PC-3 (cell line): ENCODE results near the gene TNKS1BP1. TPM values are rescaled to one million over a fixed set of nuclear protein-coding genes. Genes with fewer than 3 reads are reported as not detected.

Experiments used
- ATAC-seq: fragments of 200-7000 bp; cut with Tn5 transposase; 2 replicates; pipeline ENCODE4 v1.9.1; 2020; ENCODE audit warnings: mild to moderate bottlenecking, moderate library complexity
- BruUV-seq: library from RNA; stranded (reverse); fragments of 400-500 nt; replicated peaks from 2 replicates; lab custom pipeline; 2021; lab: Mats Ljungman, UMichigan
- CTCF ChIA-PET: fragments of 300-600 bp; sonication (Branson Sonifier 250); formaldehyde crosslinking; loops from one replicate; lab custom pipeline; 2022; ENCODE audit warnings: antibody characterized with exemption; lab: Charles Lee
- POLR2A ChIA-PET: fragments of 300-600 bp; sonication (Branson Sonifier 250); formaldehyde crosslinking; loops from one replicate; lab custom pipeline; 2022; ENCODE audit warnings: antibody characterized with exemption; ENCODE audit not compliant: unreplicated experiment; lab: Charles Lee
- DNase-seq: peaks from one replicate; pipeline ENCODE4 v3.0.0-alpha.2; 2015
- H2AFZ ChIP-seq: fragments of 300-600 bp; sonication (generic); 2 replicates; pipeline ENCODE4 v1.6.0; 2016; ENCODE audit warnings: antibody characterized with exemption, low read length
- H3F3A ChIP-seq: fragments of 300-600 bp; sonication (generic); one replicate; pipeline ENCODE4 v1.6.0; 2017; ENCODE audit warnings: antibody characterized with exemption, low read length, control low read depth, mild to moderate bottlenecking; ENCODE audit not compliant: unreplicated experiment
- H3K27ac ChIP-seq: fragments of 300-600 bp; sonication (generic); 2 replicates; pipeline ENCODE4 v1.5.1; 2016; ENCODE audit warnings: mild to moderate bottlenecking, low read length
- H3K27me3 ChIP-seq: fragments of 300-600 bp; sonication (generic); 2 replicates; pipeline ENCODE4 v1.6.1; 2016; ENCODE audit warnings: low read length, mixed read lengths
- H3K36me3 ChIP-seq: fragments of 300-600 bp; sonication (generic); 2 replicates; pipeline ENCODE4 v1.6.1; 2016; ENCODE audit warnings: low read depth, mixed run types, low read length, mixed read lengths
- H3K4me1 ChIP-seq: fragments of 300-600 bp; sonication (generic); 2 replicates; pipeline ENCODE4 v1.5.1; 2016; ENCODE audit warnings: low read length; ENCODE audit not compliant: insufficient read depth
- H3K4me2 ChIP-seq: fragments of 300-600 bp; sonication (generic); 2 replicates; pipeline ENCODE4 v1.6.0; 2016; ENCODE audit warnings: low read length
- H3K4me3 ChIP-seq: fragments of 300-600 bp; sonication (generic); 2 replicates; pipeline ENCODE4 v1.5.1; 2016; ENCODE audit warnings: mild to moderate bottlenecking, low read length, mixed read lengths
- H3K79me2 ChIP-seq: fragments of 300-600 bp; sonication (generic); 2 replicates; pipeline ENCODE4 v1.6.1; 2017; ENCODE audit warnings: low read length, mixed read lengths
- H3K9ac ChIP-seq: fragments of 300-600 bp; sonication (generic); 2 replicates; pipeline ENCODE4 v1.6.0; 2016; ENCODE audit warnings: mild to moderate bottlenecking, low read length
- H3K9me2 ChIP-seq: fragments of 300-600 bp; sonication (generic); replicated peaks from 2 replicates; pipeline ENCODE4 v1.6.1; 2016; ENCODE audit warnings: mixed run types, low read length, mixed read lengths
- H3K9me3 ChIP-seq: fragments of 300-600 bp; sonication (generic); 2 replicates; pipeline ENCODE4 v1.6.1; 2016; ENCODE audit warnings: low read length, mixed read lengths
- H4K20me1 ChIP-seq: fragments of 300-600 bp; sonication (generic); 2 replicates; pipeline ENCODE4 v1.6.1; 2016; ENCODE audit warnings: low read length, mixed read lengths
- EZH2 ChIP-seq: fragments of 300-600 bp; sonication (generic); IDR thresholded peaks from one replicate; pipeline ENCODE4 v1.6.1; 2017; ENCODE audit warnings: antibody characterized with exemption, mild to moderate bottlenecking, low read length; ENCODE audit not compliant: unreplicated experiment
- EZH2phosphoT487 ChIP-seq: fragments of 300-600 bp; sonication (generic); IDR thresholded peaks from 2 replicates; pipeline ENCODE4 v1.6.1; 2018; ENCODE audit warnings: mild to moderate bottlenecking, antibody characterized with exemption, low read length, borderline replicate concordance
- intact Hi-C: fragments of 100-400 bp; cut with micrococcal nuclease; formaldehyde crosslinking; loops from 2 replicates; pipeline ENCODE4 v1.9.0; 2023
- total RNA-seq: library from RNA; depleted of rRNA; stranded (reverse); fragments of >200 nt; gene quantifications from 2 replicates; pipeline ENCODE4 v1.2.3, GENCODE V29; 2014
- TF ChIP-seq, protein P1 (sequence below): fragments of 300-600 bp; sonication (generic); conservative IDR thresholded peaks from 2 replicates; pipeline ENCODE4 v1.5.1; 2017; ENCODE audit warnings: antibody characterized with exemption, low read depth, mild to moderate bottlenecking, low read length

Gene TNKS1BP1
- total RNA-seq, 1 experiment from 2014 or later, result 89.6 TPM

DNA sequence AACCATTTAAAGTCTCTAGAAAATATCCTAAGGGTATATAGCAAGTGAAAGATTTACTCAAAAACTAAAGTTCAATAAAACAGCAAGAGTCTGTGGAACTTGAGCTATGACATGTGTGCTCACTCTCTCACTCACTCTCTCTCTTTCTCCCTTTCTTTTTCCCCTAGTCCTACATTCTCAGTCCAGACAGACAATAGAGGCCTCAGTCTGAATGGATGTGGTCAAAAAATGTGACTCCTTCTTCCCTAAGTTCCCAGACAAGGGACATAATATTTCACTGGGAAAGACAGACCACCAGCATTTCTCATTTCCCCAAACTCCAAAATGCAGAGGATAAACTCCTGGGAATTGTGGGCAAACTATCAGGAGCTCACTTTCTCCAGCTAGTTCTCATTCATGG lies 70.1 kb downstream of the TNKS1BP1 start:
- intact Hi-C loops, result no loop called here
- H3K4me2 ChIP-seq, result no peak overlapping the region
- no peaks in the 10 kb centered on the region for H3F3A ChIP-seq
- H2AFZ ChIP-seq, result no peak overlapping the region
- no peaks in the 10 kb centered on the region for H4K20me1 ChIP-seq
- no TSS peak for BruUV-seq
- H3K9me2 ChIP-seq, result no peaks in the 10 kb centered on the region
- POLR2A ChIA-PET, result no interaction called here
- ATAC-seq (no peak), DNase-seq (no peak)
- H3K36me3 ChIP-seq, result no peaks in the 10 kb centered on the region
- H3K4me1 ChIP-seq, result no peaks in the 10 kb centered on the region
- CTCF ChIA-PET, result no interaction called here
- no peak overlapping the region for H3K9ac ChIP-seq
- TF ChIP-seq, protein P1, sequence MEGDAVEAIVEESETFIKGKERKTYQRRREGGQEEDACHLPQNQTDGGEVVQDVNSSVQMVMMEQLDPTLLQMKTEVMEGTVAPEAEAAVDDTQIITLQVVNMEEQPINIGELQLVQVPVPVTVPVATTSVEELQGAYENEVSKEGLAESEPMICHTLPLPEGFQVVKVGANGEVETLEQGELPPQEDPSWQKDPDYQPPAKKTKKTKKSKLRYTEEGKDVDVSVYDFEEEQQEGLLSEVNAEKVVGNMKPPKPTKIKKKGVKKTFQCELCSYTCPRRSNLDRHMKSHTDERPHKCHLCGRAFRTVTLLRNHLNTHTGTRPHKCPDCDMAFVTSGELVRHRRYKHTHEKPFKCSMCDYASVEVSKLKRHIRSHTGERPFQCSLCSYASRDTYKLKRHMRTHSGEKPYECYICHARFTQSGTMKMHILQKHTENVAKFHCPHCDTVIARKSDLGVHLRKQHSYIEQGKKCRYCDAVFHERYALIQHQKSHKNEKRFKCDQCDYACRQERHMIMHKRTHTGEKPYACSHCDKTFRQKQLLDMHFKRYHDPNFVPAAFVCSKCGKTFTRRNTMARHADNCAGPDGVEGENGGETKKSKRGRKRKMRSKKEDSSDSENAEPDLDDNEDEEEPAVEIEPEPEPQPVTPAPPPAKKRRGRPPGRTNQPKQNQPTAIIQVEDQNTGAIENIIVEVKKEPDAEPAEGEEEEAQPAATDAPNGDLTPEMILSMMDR, result no peak
- TF ChIP-seq EZH2 (no peak), EZH2phosphoT487 (no peak)
- H3K27ac ChIP-seq, result no peak overlapping the region
- no peak overlapping the region for H3K4me3 ChIP-seq
- H3K79me2 ChIP-seq, result no peaks in the 10 kb centered on the region
- no peaks in the 10 kb centered on the region for H3K9me3 ChIP-seq
- peaks cover 59% of the 10 kb centered on the region for H3K27me3 ChIP-seq

DNA sequence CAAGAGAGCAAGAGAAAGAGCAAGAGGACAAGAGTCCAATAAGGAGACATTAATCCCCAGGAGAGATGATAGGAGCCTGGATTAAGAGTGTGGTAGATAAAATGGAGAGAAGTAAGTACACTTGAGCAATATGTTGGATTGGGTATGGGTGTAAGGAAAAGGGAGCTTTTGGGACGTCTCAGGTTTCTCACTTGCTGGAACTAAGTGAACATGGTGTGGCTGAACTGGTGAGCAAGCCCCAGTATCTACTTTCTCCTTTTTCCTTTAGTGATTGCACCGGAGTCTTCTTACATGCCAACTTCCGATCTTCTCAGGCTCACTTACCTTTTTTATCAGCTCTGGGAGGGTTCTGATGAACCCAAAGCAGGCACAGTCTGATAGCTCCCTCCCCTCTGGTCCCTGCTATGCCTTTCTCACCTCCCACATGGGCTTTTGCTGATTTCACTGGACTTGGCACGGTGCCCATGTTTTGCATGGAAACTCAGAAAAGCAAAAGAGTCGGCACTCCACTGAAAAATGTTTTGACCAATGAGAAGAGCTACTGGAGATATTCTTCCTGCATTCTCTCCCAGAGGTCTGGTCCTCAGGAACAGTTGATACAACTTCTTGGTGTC lies 73.2 kb downstream of the TNKS1BP1 start:
- H3K79me2 ChIP-seq, result no peaks in the 10 kb centered on the region
- intact Hi-C loops, result no loop called here
- H3K27ac ChIP-seq, result no peak overlapping the region
- no peak overlapping the region for H3K4me3 ChIP-seq
- H4K20me1 ChIP-seq, result no peaks in the 10 kb centered on the region
- ATAC-seq (no peak), DNase-seq (no peak)
- no TSS peak for BruUV-seq
- H3K36me3 ChIP-seq, result no peaks in the 10 kb centered on the region
- no peaks in the 10 kb centered on the region for H3K4me1 ChIP-seq
- ChIA-PET CTCF (no interaction called here), POLR2A (no interaction called here)
- no peaks in the 10 kb centered on the region for H3K9me2 ChIP-seq
- TF ChIP-seq EZH2phosphoT487, result no peak
- no peak for TF ChIP-seq EZH2
- TF ChIP-seq, protein P1, result no peak
- no peaks in the 10 kb centered on the region for H3F3A ChIP-seq
- no peak overlapping the region for H2AFZ ChIP-seq
- H3K4me2 ChIP-seq, result no peak overlapping the region
- peaks cover 54% of the 10 kb centered on the region for H3K27me3 ChIP-seq
- H3K9ac ChIP-seq, result no peak overlapping the region
- H3K9me3 ChIP-seq, result no peaks in the 10 kb centered on the region

DNA sequence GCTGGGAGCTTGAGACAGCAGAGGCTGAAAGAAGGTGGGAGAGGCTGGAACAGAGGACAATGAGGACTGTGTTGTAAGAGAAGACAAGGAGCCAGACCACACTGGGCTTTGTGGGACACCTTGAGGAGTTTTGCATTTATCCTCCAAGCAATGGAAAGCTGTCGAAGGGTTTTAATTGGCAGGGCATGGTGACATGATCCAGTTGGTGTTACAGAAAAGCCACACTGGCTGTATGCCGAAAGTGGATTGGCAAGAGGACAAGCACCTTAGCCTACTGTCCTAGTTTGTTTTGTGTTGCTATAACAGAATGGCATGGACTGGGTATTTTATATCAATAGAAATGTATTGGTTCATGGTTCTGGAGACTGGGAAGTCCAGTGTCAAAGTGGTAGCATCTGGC lies 73.7 kb downstream of the TNKS1BP1 start:
- no peak overlapping the region for H3K4me3 ChIP-seq
- DNase-seq, result no peak
- TF ChIP-seq, protein P1, result no peak
- TF ChIP-seq EZH2 (no peak), EZH2phosphoT487 (no peak)
- no peaks in the 10 kb centered on the region for H3K79me2 ChIP-seq
- no peak overlapping the region for H3K9ac ChIP-seq
- no peaks in the 10 kb centered on the region for H4K20me1 ChIP-seq
- H3F3A ChIP-seq, result no peaks in the 10 kb centered on the region
- no peaks in the 10 kb centered on the region for H3K4me1 ChIP-seq
- no peak for ATAC-seq
- H3K9me2 ChIP-seq, result no peaks in the 10 kb centered on the region
- no peak overlapping the region for H2AFZ ChIP-seq
- intact Hi-C loops, result no loop called here
- H3K9me3 ChIP-seq, result no peaks in the 10 kb centered on the region
- CTCF ChIA-PET, result no interaction called here
- no peak overlapping the region for H3K27ac ChIP-seq
- POLR2A ChIA-PET, result no interaction called here
- no peak overlapping the region for H3K4me2 ChIP-seq
- H3K36me3 ChIP-seq, result no peaks in the 10 kb centered on the region
- no TSS peak for BruUV-seq
- H3K27me3 ChIP-seq, result peaks cover 56% of the 10 kb centered on the region
